ENCODE data around the gene ATP1B4.

DNA sequence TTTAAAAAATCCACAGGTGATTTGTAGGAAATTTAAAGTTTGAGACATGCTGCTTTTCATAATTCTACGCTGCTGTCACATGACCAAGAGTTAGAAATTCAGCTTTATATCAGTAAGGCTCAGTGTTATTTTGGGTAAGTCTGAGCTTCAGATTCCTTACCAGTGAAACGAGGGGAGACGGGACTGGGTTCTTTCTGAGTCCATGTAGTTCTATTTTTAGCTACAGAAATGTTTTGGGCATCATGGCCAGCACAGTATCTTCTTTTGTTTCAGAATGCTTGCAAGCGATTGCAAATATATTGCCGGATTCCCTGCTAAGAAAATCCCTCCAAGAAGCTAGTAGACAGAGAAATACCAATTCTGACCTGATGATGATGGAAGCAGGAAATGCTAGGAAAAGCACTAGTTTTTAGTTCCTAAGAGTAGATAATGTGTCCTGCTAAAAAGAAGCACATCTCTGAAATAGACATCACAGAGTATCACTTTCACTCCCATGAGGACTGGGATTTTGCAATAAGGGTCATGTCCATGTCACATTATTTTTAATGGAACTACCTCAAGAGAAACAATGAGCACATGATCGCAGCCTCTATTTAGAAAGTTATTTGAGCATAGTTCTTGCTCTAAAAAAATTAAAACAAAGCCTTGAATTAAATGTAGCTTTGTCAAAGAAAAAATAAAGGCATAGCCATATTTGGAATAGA is 10.9 kb downstream of the ATP1B4 start:
- TF ChIP-seq GATA2 (IDR thresholded peaks at IDR 0.05; ENCODE audit: low read depth, low read length) (no peak), GATA3 (IDR thresholded peaks at IDR 0.05; ENCODE audit: low read depth, low read length) (no peak)
